ENCODE measurements around the gene SMIM10L2A.
"Not testable (repeated sequence)": the region's sequence is repeated elsewhere in the genome, so short reads cannot be mapped to it uniquely, and the experiment has no call there.

Gene SMIM10L2A

DNA sequence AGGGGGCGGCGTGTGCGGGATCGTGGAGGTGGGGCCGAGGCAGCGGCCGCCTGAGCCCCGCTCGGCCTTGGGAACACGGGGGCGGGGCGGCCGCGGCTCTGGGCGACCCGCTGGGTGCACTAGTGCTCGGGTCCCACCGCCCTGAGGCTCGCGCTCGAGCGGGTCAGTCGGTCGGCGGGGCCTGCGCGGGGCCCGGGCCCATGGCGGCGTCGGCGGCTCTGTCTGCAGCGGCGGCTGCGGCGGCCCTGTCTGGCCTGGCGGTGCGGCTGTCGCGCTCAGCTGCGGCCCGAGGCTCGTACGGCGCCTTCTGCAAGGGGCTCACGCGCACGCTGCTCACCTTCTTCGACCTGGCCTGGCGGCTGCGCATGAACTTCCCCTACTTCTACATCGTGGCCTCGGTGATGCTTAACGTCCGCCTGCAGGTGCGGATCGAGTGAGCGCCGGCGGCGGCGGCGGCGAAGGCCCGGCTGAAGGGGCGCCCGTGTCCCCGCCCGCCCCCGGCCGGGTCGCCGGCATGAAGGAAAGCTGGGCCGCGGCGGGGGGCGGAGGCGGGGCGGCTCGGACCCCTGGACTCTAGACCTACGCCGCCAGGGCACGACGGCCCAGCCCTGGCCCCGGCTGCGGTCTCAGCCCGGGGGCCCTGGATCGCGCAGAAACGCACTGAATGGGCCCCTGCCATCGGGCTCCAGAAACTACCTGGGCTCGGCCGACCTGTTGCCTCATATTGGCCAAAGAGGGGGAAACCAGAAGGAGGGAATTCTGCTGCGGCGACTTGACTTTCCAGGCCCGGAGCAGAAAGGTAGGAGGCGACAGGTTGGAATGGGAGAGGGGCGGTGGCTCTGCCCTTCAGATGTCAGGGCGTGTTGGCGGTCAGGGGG lies at the start of gene SMIM10L2A:
Gene SMIM10L2A, plus strand, starts transcription at position 13 of the 878 bp plus-strand sequence. Its CDS starts 188 bp downstream, at position 201.
- DNase-seq (ENCODE audit: low spot score), result no peak

DNA sequence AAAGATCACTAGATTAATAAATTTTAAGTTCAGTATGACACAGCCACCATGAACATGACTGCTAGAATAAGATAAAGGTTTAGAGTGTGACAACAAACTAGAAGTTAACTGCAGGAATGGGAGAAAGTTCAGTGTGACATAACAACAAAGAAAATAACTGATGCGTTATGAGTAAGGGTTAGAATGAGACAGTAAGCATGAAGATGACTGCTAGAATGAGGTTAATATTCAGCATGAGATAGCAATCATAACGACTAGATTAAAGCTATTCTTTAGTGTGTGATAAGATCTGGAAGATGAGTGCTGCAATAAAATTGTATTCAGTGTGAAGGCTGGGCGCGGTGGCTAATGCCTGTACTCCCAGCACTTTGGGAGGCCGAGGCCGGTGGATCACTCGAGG lies 48.4 kb upstream of the SMIM10L2A start:
- DNase-seq (ENCODE audit: low spot score), result no peak

DNA sequence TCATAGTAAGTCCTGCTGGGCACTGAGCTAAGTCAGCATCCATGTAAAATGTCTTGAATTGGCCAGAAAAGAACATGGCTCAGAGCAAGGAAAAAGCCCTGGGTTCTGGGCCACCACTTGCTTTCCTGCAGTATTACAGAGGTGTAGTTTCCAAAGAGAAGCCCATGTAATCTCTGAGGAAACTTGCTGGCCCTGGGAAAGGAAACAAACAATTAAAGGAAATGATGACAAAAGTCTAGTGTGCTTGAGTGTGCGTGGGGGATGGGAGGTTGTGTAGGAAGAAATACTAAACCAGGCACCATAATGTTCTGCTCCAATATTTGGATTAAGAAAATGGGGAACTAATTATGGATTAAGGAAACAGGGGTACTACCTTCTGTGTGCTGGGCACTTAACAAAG lies 39.5 kb upstream of the SMIM10L2A start:
- DNase-seq (ENCODE audit: low spot score), result no peak

GRCh38 chrX:135383249-135383648 lies 38.5 kb upstream of the SMIM10L2A start:
- no peak for DNase-seq (ENCODE audit: low spot score)

DNA sequence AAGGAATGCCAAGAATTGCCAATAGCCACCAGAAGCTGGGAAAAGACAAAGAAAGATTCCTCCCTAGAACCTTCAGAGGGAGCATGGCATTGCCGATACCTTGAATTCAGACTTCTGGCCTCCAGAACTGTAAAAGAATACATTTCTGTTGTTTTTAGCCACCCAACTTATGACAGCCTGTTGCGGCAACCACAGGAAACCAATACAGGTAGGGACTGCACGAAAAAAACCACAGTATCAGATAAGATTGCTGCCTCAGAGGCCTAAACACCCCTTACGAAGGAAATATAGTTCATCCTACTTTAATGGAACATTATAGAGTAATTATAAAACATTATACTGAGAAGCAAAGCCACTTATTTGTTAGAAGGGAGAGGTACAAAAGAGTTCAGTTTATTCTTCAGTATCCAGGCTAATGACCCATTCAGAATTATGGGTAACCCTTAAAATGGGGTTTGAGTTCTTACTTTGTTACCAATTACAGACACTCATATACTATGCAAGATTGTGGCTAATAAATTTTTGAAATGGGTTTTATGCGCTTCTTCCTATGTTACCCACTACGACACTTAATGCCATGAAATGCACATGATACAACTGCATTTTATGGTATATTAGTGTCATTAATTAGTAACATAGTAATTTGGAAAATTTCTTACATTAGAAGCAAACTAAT lies 37.4 kb upstream of the SMIM10L2A start:
- DNase-seq (ENCODE audit: low spot score), result no peak

GRCh38 chrX:135388841-135389240 lies 32.9 kb upstream of the SMIM10L2A start:
- DNase-seq (ENCODE audit: low spot score), result no peak

DNA sequence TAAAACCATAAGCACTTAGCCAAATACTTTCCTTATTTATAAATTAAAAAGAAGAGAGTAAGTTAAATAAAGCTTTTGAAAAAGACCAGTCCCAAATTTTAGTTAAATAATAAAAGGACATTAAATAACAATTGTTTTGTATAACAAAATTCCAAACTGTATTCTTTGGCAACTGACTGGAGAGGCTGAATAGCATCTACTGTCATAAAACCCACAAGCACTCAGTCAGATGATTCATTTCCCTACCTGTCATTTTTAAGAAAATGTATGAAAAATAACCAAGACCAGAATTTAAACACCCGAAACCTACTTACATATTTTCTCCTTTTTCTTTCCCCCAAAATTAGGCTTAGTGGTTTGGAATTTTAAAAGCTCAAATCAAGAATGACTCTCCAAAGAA lies 32.5 kb upstream of the SMIM10L2A start:
- DNase-seq (ENCODE audit: low spot score), result no peak

DNA sequence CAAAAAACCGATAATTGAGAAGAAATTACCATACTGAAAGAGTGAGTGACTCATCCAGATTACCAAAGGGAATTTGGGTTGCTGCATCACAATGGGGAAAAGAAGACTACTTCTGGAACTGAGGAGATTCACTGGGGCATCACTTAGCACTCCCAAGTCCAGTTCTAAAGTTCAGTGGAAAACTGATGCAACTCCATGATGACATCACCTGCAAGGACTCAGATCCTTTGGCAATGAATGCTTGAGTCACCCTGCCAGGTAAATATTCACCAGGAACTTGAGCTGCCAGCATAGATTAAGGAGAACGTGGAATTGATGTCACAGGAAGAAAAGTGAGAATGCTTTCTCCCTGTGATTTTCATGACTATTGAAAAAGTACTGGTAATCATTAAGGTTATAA lies 32.0 kb upstream of the SMIM10L2A start:
- no peak for DNase-seq (ENCODE audit: low spot score)

GRCh38 chrX:135391734-135392133 lies 30.0 kb upstream of the SMIM10L2A start:
- DNase-seq (ENCODE audit: low spot score), result no peak

GRCh38 chrX:135393051-135393450 lies 28.7 kb upstream of the SMIM10L2A start:
- DNase-seq (ENCODE audit: low spot score), result no peak

DNA sequence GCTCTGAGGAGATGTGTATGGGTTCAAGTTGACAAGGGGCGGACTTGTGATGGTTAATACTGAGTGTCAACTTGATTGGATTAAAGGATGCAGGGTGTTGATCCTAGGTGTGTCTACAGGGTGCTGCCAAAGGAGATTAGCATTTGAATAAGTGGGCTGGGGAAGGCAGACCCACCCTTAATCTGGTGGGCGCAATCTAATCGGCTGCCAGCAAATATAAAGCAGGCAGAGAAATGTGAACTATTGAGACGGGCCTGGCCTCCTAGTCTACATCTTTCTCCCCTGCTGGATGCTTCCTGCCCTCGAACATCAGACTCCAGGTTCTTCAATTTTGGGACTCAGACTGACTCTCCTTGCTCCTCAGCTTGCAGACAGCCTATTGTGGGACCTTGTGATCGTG lies 26.7 kb upstream of the SMIM10L2A start:
- no peak for DNase-seq (ENCODE audit: low spot score)

DNA sequence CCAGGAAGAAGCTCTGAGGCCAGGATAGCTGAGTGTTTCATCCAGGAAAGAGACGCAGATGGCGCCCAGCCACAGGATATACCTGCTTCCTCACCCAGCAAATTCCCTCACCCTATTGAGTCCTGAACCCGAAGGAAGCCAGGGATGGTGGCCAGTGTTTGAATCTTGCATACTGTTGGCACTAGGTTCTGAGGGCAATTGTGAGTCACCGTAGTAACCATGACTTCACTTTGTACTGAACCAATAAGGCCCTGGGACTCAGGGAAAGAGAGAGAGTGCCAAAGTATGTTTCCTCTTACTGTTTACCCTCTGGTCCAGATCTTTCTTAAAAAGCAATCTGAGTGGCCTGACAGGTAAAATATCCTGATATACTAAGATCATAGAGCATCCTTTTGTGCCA lies 25.6 kb upstream of the SMIM10L2A start:
- DNase-seq (ENCODE audit: low spot score), result no peak

GRCh38 chrX:135396566-135396965 lies 25.2 kb upstream of the SMIM10L2A start:
- no peak for DNase-seq (ENCODE audit: low spot score)

- DNase-seq (ENCODE audit: low spot score), result no peak
Measured at GRCh38 chrX:135397652-135398051, 24.1 kb upstream of the SMIM10L2A start.

DNA sequence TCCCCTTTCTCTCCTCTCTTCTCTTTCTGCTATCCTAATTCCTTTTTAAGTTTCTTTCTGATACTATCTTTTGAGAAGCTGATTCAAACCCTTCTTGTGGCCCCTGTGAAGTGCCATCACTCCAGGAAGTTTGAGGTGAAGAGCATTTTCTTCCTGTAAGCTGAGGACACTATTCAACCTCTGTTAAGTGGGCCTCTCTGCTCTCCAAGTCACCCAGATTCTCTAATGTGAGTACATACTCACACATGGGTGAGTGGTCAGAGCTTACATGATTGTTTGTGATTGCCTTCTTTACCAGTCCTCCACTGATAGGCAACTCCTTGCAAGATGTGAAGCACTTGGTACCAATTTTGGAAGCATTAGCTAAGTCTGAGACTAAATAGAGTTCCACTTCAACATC lies 18.4 kb upstream of the SMIM10L2A start:
- DNase-seq (ENCODE audit: low spot score), result no peak

GRCh38 chrX:135406428-135406827 lies 15.3 kb upstream of the SMIM10L2A start:
- not testable (repeated sequence) for DNase-seq (ENCODE audit: low spot score)

DNA sequence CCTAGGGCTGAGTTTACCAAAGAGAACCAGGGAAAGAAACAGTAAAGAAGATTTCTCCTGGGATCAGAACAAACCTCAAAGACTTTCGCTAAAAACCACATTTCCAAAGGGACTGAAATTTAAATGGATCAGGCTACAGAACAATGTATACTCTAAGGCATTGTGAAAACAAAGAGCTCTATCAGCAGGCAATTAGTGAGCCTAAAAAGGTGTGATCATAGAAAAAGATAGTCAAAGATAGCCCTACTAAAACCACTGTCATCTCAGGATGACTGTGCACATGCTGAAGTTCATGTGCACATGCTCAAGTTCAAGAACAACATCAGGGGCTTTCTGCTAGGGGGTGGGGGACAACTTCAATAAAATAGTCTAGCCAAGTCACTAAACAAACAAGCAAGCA lies 12.9 kb upstream of the SMIM10L2A start:
- no peak for DNase-seq (ENCODE audit: low spot score)

- DNase-seq (ENCODE audit: low spot score), result no peak
Measured at GRCh38 chrX:135410861-135411627, 10.7 kb upstream of the SMIM10L2A start.

DNA sequence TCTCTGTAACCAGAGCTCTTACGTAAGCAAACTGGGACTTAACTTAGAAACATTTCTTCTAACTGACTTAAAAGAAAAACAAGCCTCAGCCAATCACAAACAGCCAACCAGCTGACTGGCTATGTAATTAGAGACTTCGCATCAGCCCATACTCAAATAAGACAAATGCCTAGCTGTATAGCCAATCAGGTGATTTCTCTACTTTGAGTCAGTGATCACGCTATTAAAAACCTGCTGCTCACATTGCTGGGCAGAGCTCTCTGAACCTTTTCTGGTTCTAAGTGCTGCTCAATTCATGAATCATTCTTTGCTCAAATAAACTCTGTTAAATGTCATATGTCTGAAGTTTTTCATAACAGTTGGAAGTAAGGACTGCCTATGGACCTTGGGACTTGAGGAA lies 9.9 kb upstream of the SMIM10L2A start:
- no peak for DNase-seq (ENCODE audit: low spot score)

GRCh38 chrX:135416546-135416945 lies 5.2 kb upstream of the SMIM10L2A start:
- no peak for DNase-seq (ENCODE audit: low spot score)

DNA sequence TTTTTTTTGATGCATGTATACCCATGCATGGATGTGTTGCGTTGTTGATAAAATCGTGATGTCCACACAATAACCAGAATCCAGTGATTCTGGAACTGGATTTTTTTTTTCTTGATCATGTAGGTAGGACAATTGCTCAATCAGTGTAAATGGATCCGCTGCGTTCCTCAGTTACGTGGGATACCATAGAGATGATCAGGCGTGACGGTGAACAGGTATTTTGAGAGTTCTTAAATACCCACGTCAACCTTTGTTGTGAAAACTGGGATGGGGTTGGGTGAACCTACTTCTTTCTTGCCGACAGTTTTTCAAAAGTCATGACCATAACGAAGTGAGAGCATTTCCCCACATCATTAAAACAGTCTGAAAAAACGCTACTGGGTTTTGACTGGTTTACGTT lies 913 bp upstream of the SMIM10L2A start:
- DNase-seq (ENCODE audit: low spot score), result no peak

DNA sequence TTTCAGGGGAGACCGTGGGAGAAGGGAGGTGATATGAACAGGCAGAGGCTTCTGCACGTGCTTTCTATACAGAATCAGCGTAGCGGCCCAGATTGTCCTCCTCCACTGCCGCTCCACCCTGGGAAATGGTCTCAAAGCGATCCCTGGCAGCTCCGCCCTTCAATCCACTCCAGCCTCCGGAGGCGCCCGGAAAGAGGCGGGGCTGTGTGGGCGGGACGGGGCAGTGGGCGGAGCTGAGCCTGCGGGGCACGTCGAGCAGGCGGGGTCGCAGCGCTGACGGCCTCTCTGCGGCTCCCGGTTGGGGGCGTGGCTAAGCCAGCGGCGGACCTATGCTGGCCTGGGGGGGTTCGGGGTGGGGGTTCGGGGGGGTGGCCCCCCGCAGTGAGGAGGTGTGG lies 210 bp upstream of the SMIM10L2A start:
- DNase-seq (ENCODE audit: low spot score), result peak; percentile 49

GRCh38 chrX:135422810-135423168 lies 1.0 kb downstream of the SMIM10L2A start:
- DNase-seq (ENCODE audit: low spot score), result not testable (repeated sequence)
